Measurements from ENCODE around the gene TMBIM6. TPM values are rescaled to one million over a fixed set of nuclear protein-coding genes. Genes with fewer than 3 reads are reported as not detected.

Gene TMBIM6
- total and polyA plus RNA-seq, 9 of the 15 experiments (the other 6 are each of a cell fraction or from before 2014, with no cell fraction given), result 147 to 1,288 (median 352) TPM

GRCh38 chr12:49804821-49805220 lies 63.5 kb downstream of the TMBIM6 start:
- peaks cover 0 to 17% of the 10 kb centered on the region in 2 experiments; a peak in 2 of 5 replicates for H3K4me1 ChIP-seq (replicated peaks in 1 of 2; ENCODE audit: control insufficient read depth in 2 of 2, insufficient read depth in 2 of 2, low read length in 2 of 2)
- no peak for TF ChIP-seq PHF21A (IDR thresholded peaks at IDR 0.05; ENCODE audit: borderline replicate concordance, low read depth)
- no peak for TF ChIP-seq GTF2E2 (tag; IDR thresholded peaks at IDR 0.05)
- TF ChIP-seq ZBTB7A (IDR thresholded peaks at IDR 0.05; ENCODE audit: borderline replicate concordance, control insufficient read depth, low read depth, low read length), result no peak
- no peak for TF ChIP-seq RBBP5 (IDR thresholded peaks at IDR 0.05; ENCODE audit: borderline replicate concordance, insufficient read depth, low read length, poor library complexity, severe bottlenecking)
- no peak for TF ChIP-seq CGGBP1 (CRISPR knock-in tag; IDR thresholded peaks at IDR 0.05)
- peak overlapping the region in 1 of 2 experiments; percentile 18; a peak in 1 of 4 replicates for H3K9ac ChIP-seq (ENCODE audit: insufficient read depth in 1 of 2, low read depth in 2 of 2, low read length in 2 of 2)
- WGBS (ENCODE audit: insufficient coverage, low coverage, missing lambda C conversion rate), result 77% methylated on average over 9 of the region's 10 CpGs
- ChIA-PET POLR2A (interaction anchor here (0.6 to 1.7 kb wide), 5 partner anchors 13 to 178 kb away, joined by 3 to 5 read pairs (median 3); no protein-coding TSS in a partner anchor), CTCF (ENCODE audit: low intra/inter-chr PET ratio) (no interaction called here)
- in situ Hi-C loops (cut with MboI) (no loop called here), intact Hi-C loops (cut with micrococcal nuclease) (no loop called here)
- ATAC-seq (no peak), FAIRE-seq (no peak), DNase-seq (ENCODE audit: extremely low read depth in 1 of 4, low spot score in 3 of 4) (no peak)
- no peak overlapping the region for H2AFZ ChIP-seq (ENCODE audit: low read depth, low read length)
- H3K79me2 ChIP-seq (ENCODE audit: control insufficient read depth, insufficient read depth, low read length), result no peaks in the 10 kb centered on the region
- H3K36me3 ChIP-seq (ENCODE audit: control insufficient read depth, insufficient read depth, low read length), result peaks cover 33% of the 10 kb centered on the region; the same call in 2 of the 3 replicates
- H4K20me1 ChIP-seq (replicated peaks; ENCODE audit: control insufficient read depth, insufficient read depth, low read length), result peaks cover 5% of the 10 kb centered on the region; the same call in 1 of the 2 replicates
- H3K27me3 ChIP-seq (ENCODE audit: control insufficient read depth in 2 of 2, insufficient read depth in 2 of 2, low read length in 2 of 2), result no peaks in the 10 kb centered on the region
- no peaks in the 10 kb centered on the region for H3K9me1 ChIP-seq (ENCODE audit: control insufficient read depth, insufficient read depth, low read length)
- H3K9me3 ChIP-seq (replicated peaks; ENCODE audit: control insufficient read depth, insufficient read depth, low read depth, low read length), result no peaks in the 10 kb centered on the region
- H3K4me2 ChIP-seq (ENCODE audit: insufficient read depth, low read length), result no peak overlapping the region
- no peak overlapping the region for H3K27ac ChIP-seq (ENCODE audit: extremely low read depth, low read depth, low read length)
- no TSS peak for BruUV-seq (replicated peaks)
- no peak overlapping the region for H3K4me3 ChIP-seq

All from K562 (cell line).